Esophagus muscularis mucosa (tissue), 4 donors: ENCODE results near the gene SARM1. TPM values are rescaled to one million over a fixed set of nuclear protein-coding genes. Genes with fewer than 3 reads are reported as not detected.

ENCODE experiments used
- DNase-seq: peaks from one replicate; pipeline ENCODE4 v3.0.0-alpha.2; 2017; ENCODE audit errors: extremely low spot score
- H3K27ac ChIP-seq, 4 donors: fragments of 200-600 bp; sonication (generic); replicated peaks in 1 of 4; 1 replicate in 3 of 4; 2 replicates in 1 of 4; pipeline ENCODE4 v1.5.1; 2016 to 2019; ENCODE audit warnings: mild to moderate bottlenecking in 1 of 4
- H3K27me3 ChIP-seq, 4 donors: fragments of 200-600 bp; sonication (generic); one replicate each; pipeline versions ENCODE4 v1.5.1 to v1.6.0; 2016 to 2019
- H3K36me3 ChIP-seq, 4 donors: fragments of 200-600 bp; sonication (generic); one replicate each; pipeline ENCODE4 v1.5.1; 2016 to 2019
- H3K4me1 ChIP-seq, 4 donors: fragments of 200-600 bp; sonication (generic); one replicate each; pipeline ENCODE4 v1.5.1; 2016 to 2019
- H3K4me3 ChIP-seq, 4 donors: fragments of 200-600 bp; sonication (generic); 1 replicate in 2 of 4; 2 replicates in 2 of 4; pipeline ENCODE4 v1.5.1; 2016 to 2019; ENCODE audit warnings: mild to moderate bottlenecking in 4 of 4, moderate library complexity in 1 of 4
- H3K9me3 ChIP-seq, 4 donors: fragments of 200-600 bp; sonication (generic); 1 replicate in 3 of 4; 2 replicates in 1 of 4; pipeline ENCODE4 v1.5.1; 2016 to 2019
- CTCF ChIP-seq, 3 experiments: fragments of 200-600 bp in 2 of 3; fragments of 450-650 bp in 1 of 3; sonication (generic) in 2 of 3; IDR thresholded peaks; one replicate each; pipeline ENCODE4 v1.5.1; 2017 to 2019; ENCODE audit warnings: antibody characterized with exemption in 3 of 3, mild to moderate bottlenecking in 2 of 3, moderate library complexity in 1 of 3
- EP300 ChIP-seq: sonication (generic); formaldehyde crosslinking; IDR thresholded peaks from one replicate; pipeline ENCODE4 v1.6.1; 2017; ENCODE audit warnings: antibody characterized with exemption
- POLR2A ChIP-seq: fragments of 450-650 bp; IDR thresholded peaks from one replicate; pipeline ENCODE4 v1.6.1; 2017; ENCODE audit warnings: antibody characterized with exemption, moderate library complexity, mild to moderate bottlenecking, low read depth
- POLR2AphosphoS5 ChIP-seq, 2 donors: sonication (generic); formaldehyde crosslinking; IDR thresholded peaks; one replicate each; pipeline ENCODE4 v1.6.1; 2017; ENCODE audit warnings: antibody characterized with exemption in 2 of 2
- WGBS: methylation state at CpG from one replicate; pipeline ENCODE4 v1.1.5; 2018; 5-methylcytosine and 5-hydroxymethylcytosine counted together
- intact Hi-C: fragments of 100-400 bp; cut with DNase I; formaldehyde crosslinking; loops from one replicate; pipeline ENCODE4 v1.15.1; 2023
- total RNA-seq, 4 donors: library from RNA; depleted of rRNA; stranded (reverse); fragments of >200 nt; gene quantifications; one replicate each; pipeline versions ENCODE4 v1.1.0 to v1.2.1, GENCODE V29; 2016

Gene SARM1
- total RNA-seq, 4 donors from 2014 or later, result 8.3 to 24.9 (median 13.8) TPM

DNA sequence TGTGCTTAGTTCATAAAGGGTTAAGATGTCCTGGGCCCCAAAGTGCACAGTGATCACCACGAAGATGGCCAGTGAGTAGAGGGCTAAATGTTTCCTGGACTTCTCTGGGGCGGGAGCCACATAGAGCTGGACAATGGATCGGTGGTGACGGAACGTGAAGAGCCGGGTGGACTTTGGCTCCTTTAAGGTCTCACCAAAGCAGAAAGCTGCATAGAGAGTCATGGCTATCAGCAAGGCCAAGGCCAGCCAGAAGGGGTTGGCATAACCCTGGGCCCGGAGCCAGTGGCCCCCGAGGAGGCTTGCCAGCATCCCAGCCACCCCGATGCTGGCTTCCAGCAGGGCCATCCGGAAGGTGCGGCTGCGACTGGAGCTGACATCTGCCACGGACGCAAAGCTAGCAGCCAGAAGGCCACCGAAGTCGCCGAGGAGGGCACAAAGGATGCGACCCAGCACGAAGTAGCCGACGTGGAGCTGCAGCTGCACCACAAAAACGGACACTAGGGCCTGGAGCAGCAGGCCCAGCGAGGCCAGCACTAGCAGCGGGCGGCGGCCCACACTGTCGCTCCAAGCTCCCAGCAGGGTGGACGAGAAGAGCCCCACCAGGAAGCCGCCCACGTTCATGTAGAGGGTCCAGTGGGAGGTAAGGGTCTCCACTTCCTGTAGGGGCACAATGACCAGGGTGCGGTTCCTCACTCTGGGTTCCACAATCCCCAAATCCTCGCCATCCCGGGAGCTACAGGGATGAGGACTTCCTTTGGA is 33.5 kb downstream of the SARM1 start:
- H3K4me1 ChIP-seq, result peaks cover 9 to 26% (median 21%) of the 10 kb centered on the region in 4 donors
- DNase-seq, result no peak
- H3K36me3 ChIP-seq, result peaks cover 0 to 29% (median 14%) of the 10 kb centered on the region in 4 donors
- no peaks in the 10 kb centered on the region for H3K27me3 ChIP-seq
- no peaks in the 10 kb centered on the region for H3K9me3 ChIP-seq
- H3K4me3 ChIP-seq, result peak overlapping the region; percentile 69 to 91 (median 76)
- H3K27ac ChIP-seq, result peak overlapping the region; percentile 40 to 66 (median 63)
- TF ChIP-seq CTCF (IDR thresholded peaks at IDR 0.05) (no peak), POLR2A (no peak), POLR2AphosphoS5 (IDR thresholded peaks at IDR 0.05) (peak in 1 of 2 donors; percentile 20)
- WGBS, result 57% methylated on average over 19 of the region's 33 CpGs
- intact Hi-C loops, result no loop called here

DNA sequence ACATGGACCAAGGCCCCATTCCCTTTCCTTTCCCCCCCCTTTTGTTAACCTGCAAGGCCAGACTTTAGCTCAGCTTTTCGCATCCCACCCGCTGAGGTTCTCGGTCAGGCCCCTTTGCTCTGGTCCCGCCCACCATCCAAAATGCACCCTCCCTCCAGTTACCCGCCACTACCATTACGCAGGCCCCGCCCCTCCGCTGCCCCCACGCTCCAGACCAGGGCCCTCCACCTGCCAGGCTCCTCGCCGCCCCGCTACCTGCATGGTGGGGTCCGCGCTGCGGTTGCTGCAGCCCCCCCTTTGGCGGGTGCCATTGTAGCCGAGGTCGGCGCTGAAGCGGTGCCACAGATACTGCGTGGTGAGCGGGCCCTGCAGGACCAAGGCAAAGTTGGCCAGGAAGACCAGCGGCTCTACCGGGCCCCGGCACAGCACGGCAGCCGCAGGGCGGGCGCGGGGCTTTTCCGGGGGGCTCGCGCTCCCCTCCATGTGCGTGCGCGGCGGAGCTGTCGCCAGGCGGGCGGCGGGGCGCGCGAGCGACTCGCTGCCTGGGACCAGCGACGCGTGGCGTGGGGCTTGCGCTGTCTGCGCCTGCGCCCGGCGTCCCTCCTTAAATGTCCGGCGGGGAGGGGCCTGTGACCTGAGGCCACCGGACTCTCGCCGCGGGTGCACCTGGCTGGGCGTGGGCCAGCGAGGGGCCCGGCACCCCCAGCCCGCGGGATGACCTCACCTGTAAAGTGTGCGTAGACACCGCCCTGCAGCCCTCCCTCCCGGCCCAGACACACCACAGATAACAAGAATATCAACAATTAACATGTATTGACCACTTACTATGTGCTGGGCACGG is 34.4 kb downstream of the SARM1 start, which contains the start of gene SLC46A1:
Gene SLC46A1 (minus strand): TSS at position 581 of the 841 bp plus-strand sequence. CDS start 98 bp downstream, at position 483.
- Histone ChIP-seq H3K4me1 (peaks cover 9 to 26% (median 21%) of the 10 kb centered on the region in 4 donors), H3K9me3 (no peaks in the 10 kb centered on the region), H3K36me3 (peaks cover 0 to 21% (median 9%) of the 10 kb centered on the region in 4 donors), H3K27ac (peak within 1 kb of the TSS; percentile 40 to 66 (median 63)), H3K4me3 (peak within 1 kb of the TSS; percentile 69 to 91 (median 76)), H3K27me3 (no peaks in the 10 kb centered on the region)
- intact Hi-C loops, result no loop called here
- DNase-seq, result no peak
- no peak for TF ChIP-seq POLR2AphosphoS5 (IDR thresholded peaks at IDR 0.05)
- no peak for TF ChIP-seq CTCF (IDR thresholded peaks at IDR 0.05)
- TF ChIP-seq POLR2A, result no peak
- no peak for TF ChIP-seq EP300
- WGBS, result 1% methylated on average over 17 of the region's 70 CpGs

GRCh38 chr17:28406473-28406814 is 35.0 kb downstream of the SARM1 start:
- Histone ChIP-seq H3K27me3 (peaks cover 0 to 3% (median 0%) of the 10 kb centered on the region in 4 donors), H3K9me3 (no peaks in the 10 kb centered on the region), H3K4me3 (peak overlapping the region; percentile 69 to 91 (median 76)), H3K36me3 (peaks cover 0 to 20% (median 9%) of the 10 kb centered on the region in 4 donors), H3K27ac (peak overlapping the region in 3 of 4 donors; percentile 61 to 66 (median 65)), H3K4me1 (peaks cover 9 to 26% (median 21%) of the 10 kb centered on the region in 4 donors)
- no peak for DNase-seq
- intact Hi-C loops, result no loop called here
- TF ChIP-seq CTCF (IDR thresholded peaks at IDR 0.05), result no peak
- TF ChIP-seq POLR2AphosphoS5 (IDR thresholded peaks at IDR 0.05), result no peak
- TF ChIP-seq POLR2A, result no peak
- no peak for TF ChIP-seq EP300
- WGBS, result 44% methylated on average over 3 of the region's 9 CpGs

DNA sequence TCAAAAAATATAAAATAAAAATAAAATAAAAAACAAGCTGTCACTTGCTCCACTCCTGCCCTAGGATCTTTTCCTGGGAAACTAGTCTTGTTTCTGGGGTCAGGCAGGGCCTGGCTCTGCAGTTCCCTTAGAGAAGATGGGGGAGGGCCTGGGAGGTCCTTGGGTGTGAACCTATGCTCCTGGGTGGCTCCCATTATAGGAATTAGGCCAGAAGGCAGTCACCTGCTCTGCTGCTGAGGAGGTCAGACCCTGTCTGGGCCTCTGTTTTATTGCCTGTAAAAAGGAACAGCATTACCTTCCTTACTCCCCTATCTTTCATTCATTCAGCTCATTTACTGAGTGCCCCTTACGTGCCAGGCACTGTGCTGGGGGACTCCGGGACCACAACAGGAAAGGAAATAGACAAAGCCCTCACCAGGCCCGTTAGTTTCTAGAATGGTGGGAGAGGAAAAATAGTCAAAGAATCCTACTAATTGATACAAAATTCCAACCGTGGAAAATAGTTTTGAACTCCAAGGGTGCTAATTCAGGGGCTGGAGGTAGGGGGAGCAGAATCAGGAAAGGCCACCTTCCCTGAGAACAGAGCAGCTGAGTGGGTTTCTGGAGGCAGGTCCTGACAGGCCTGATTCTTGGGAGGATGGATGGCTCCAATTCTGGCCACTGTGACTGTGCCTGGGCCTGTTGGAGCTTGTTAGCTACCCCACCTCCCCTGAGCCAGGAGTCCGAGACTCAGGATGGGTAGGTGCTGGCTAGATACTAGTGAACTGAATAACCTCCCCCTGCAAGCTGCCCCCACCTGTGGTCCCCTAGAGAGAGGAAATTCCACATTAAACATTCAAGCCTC is 35.9 kb downstream of the SARM1 start:
- DNase-seq, result no peak
- TF ChIP-seq EP300 (no peak), POLR2AphosphoS5 (IDR thresholded peaks at IDR 0.05) (no peak), POLR2A (no peak), CTCF (IDR thresholded peaks at IDR 0.05) (no peak)
- Histone ChIP-seq H3K4me3 (no peak overlapping the region), H3K9me3 (no peaks in the 10 kb centered on the region), H3K36me3 (peaks cover 0 to 11% (median 2%) of the 10 kb centered on the region in 4 donors), H3K4me1 (peaks cover 9 to 26% (median 21%) of the 10 kb centered on the region in 4 donors), H3K27ac (no peak overlapping the region), H3K27me3 (peaks cover 0 to 4% (median 0%) of the 10 kb centered on the region in 4 donors)
- intact Hi-C loops, result no loop called here
- WGBS, result 82% methylated on average over 5 of the region's 5 CpGs
